Stimulated activated effector memory CD8-positive, alpha-beta T cell treated with anti-CD3 and anti-CD28 coated beads, Interleukin-12 subunit alpha, Interleukin-12 subunit beta, amount 100 ng/mL, for 72 hours (primary cell): ENCODE results near the gene CELF5.
A peak's percentile ranks its signal among the peaks of the same experiment; 100 is the strongest.

Experiments used
- ATAC-seq: fragments of 150-1000 bp; cut with Tn5 transposase; 2 replicates; pipeline ENCODE4 v1.10.0; 2021
- DNase-seq, 2 donors: peaks; one replicate each; pipeline ENCODE4 v3.0.0; 2021 to 2022; ENCODE audit warnings: low spot score in 2 of 2
- H3K27ac Mint-ChIP-seq: one replicate; pipeline ENCODE4 v1.8.0; 2022; ENCODE audit warnings: mild to moderate bottlenecking, mixed read lengths
- H3K36me3 Mint-ChIP-seq: one replicate; pipeline ENCODE4 v1.8.0; 2022; ENCODE audit warnings: mild to moderate bottlenecking, mixed read lengths
- H3K4me1 Mint-ChIP-seq: one replicate; pipeline ENCODE4 v1.8.0; 2022; ENCODE audit warnings: mixed read lengths
- H3K4me3 Mint-ChIP-seq: one replicate; pipeline ENCODE4 v1.8.0; 2022; ENCODE audit warnings: mild to moderate bottlenecking, mixed read lengths
- H3K9me3 Mint-ChIP-seq: one replicate; pipeline ENCODE4 v1.8.0; 2022; ENCODE audit warnings: mixed read lengths

CELF5 gene

GRCh38 chr19:3266792-3267514 lies 42.5 kb downstream of the CELF5 start:
- no peak overlapping the region for H3K27ac Mint-ChIP-seq
- H3K36me3 Mint-ChIP-seq, result peaks cover 6% of the 10 kb centered on the region
- no peak for ATAC-seq
- no peaks in the 10 kb centered on the region for H3K9me3 Mint-ChIP-seq
- H3K4me1 Mint-ChIP-seq, result no peaks in the 10 kb centered on the region
- no peak overlapping the region for H3K4me3 Mint-ChIP-seq
- no peak for DNase-seq

GRCh38 chr19:3268326-3268725 lies 43.9 kb downstream of the CELF5 start:
- H3K27ac Mint-ChIP-seq, result no peak overlapping the region
- H3K9me3 Mint-ChIP-seq, result no peaks in the 10 kb centered on the region
- no peak for DNase-seq
- ATAC-seq, result no peak
- no peak overlapping the region for H3K4me3 Mint-ChIP-seq
- H3K36me3 Mint-ChIP-seq, result peaks cover 6% of the 10 kb centered on the region
- H3K4me1 Mint-ChIP-seq, result no peaks in the 10 kb centered on the region

GRCh38 chr19:3268763-3269162 lies 44.3 kb downstream of the CELF5 start:
- DNase-seq (no peak), ATAC-seq (no peak)
- Mint-ChIP-seq H3K9me3 (no peaks in the 10 kb centered on the region), H3K4me3 (no peak overlapping the region), H3K4me1 (no peaks in the 10 kb centered on the region), H3K36me3 (peaks cover 6% of the 10 kb centered on the region), H3K27ac (no peak overlapping the region)

GRCh38 chr19:3269916-3270671 lies 45.6 kb downstream of the CELF5 start:
- DNase-seq (no peak), ATAC-seq (no peak)
- H3K27ac Mint-ChIP-seq, result no peak overlapping the region
- no peaks in the 10 kb centered on the region for H3K9me3 Mint-ChIP-seq
- peaks cover 6% of the 10 kb centered on the region for H3K36me3 Mint-ChIP-seq
- H3K4me3 Mint-ChIP-seq, result no peak overlapping the region
- peaks cover 10% of the 10 kb centered on the region for H3K4me1 Mint-ChIP-seq

- no peak overlapping the region for H3K27ac Mint-ChIP-seq
- peaks cover 6% of the 10 kb centered on the region for H3K36me3 Mint-ChIP-seq
- no peaks in the 10 kb centered on the region for H3K9me3 Mint-ChIP-seq
- H3K4me3 Mint-ChIP-seq, result no peak overlapping the region
- DNase-seq (no peak), ATAC-seq (no peak)
- H3K4me1 Mint-ChIP-seq, result peaks cover 16% of the 10 kb centered on the region
These were observed 46.4 kb downstream of the CELF5 start for GRCh38 chr19:3270902-3271301.

- Mint-ChIP-seq H3K9me3 (no peaks in the 10 kb centered on the region), H3K27ac (no peak overlapping the region), H3K4me1 (peaks cover 16% of the 10 kb centered on the region), H3K4me3 (no peak overlapping the region), H3K36me3 (peaks cover 6% of the 10 kb centered on the region)
- DNase-seq (no peak), ATAC-seq (no peak)
These were observed 48.0 kb downstream of the CELF5 start for GRCh38 chr19:3272401-3272931.

- no peak overlapping the region for H3K4me3 Mint-ChIP-seq
- peaks cover 16% of the 10 kb centered on the region for H3K4me1 Mint-ChIP-seq
These were observed 48.5 kb downstream of the CELF5 start for GRCh38 chr19:3272952-3273351.

GRCh38 chr19:3274245-3274941 lies 49.9 kb downstream of the CELF5 start:
- no peak for DNase-seq
- H3K27ac Mint-ChIP-seq, result no peak overlapping the region
- peaks cover 16% of the 10 kb centered on the region for H3K4me1 Mint-ChIP-seq
- no peaks in the 10 kb centered on the region for H3K9me3 Mint-ChIP-seq
- H3K36me3 Mint-ChIP-seq, result peaks cover 6% of the 10 kb centered on the region
- ATAC-seq, result no peak
- peak overlapping the region; percentile 91 for H3K4me3 Mint-ChIP-seq

More at GRCh38 chr19:3272952-3273351, 48.5 kb downstream of the CELF5 start:
- Mint-ChIP-seq H3K9me3 (no peaks in the 10 kb centered on the region), H3K36me3 (peaks cover 6% of the 10 kb centered on the region), H3K27ac (no peak overlapping the region)
- no peak for ATAC-seq
- DNase-seq, result no peak

- peak overlapping the region; percentile 77 for H3K27ac Mint-ChIP-seq
- peaks cover 6% of the 10 kb centered on the region for H3K36me3 Mint-ChIP-seq
- peak overlapping the region; percentile 91 for H3K4me3 Mint-ChIP-seq
- no peaks in the 10 kb centered on the region for H3K9me3 Mint-ChIP-seq
- peak; percentile 67 for ATAC-seq
- DNase-seq, result peak in 1 of 2 donors; percentile 14
- peaks cover 16% of the 10 kb centered on the region for H3K4me1 Mint-ChIP-seq
These were observed 50.6 kb downstream of the CELF5 start for GRCh38 chr19:3274942-3275582.

- peak overlapping the region; percentile 77 for H3K27ac Mint-ChIP-seq
- peak overlapping the region; percentile 91 for H3K4me3 Mint-ChIP-seq
- no peaks in the 10 kb centered on the region for H3K9me3 Mint-ChIP-seq
- DNase-seq, result peak; percentile 79 to 93
- peak; percentile 91 for ATAC-seq
- H3K4me1 Mint-ChIP-seq, result peaks cover 16% of the 10 kb centered on the region
- H3K36me3 Mint-ChIP-seq, result peaks cover 6% of the 10 kb centered on the region
These were observed 51.3 kb downstream of the CELF5 start for GRCh38 chr19:3275583-3276340.

GRCh38 chr19:3276341-3276799 lies 51.9 kb downstream of the CELF5 start:
- DNase-seq (peak in 1 of 2 donors; percentile 9), ATAC-seq (peak; percentile 36)
- Mint-ChIP-seq H3K4me1 (peaks cover 16% of the 10 kb centered on the region), H3K9me3 (no peaks in the 10 kb centered on the region), H3K4me3 (peak overlapping the region; percentile 91), H3K27ac (no peak overlapping the region), H3K36me3 (peaks cover 3% of the 10 kb centered on the region)

- ATAC-seq (no peak), DNase-seq (no peak)
- Mint-ChIP-seq H3K4me1 (peaks cover 16% of the 10 kb centered on the region), H3K9me3 (no peaks in the 10 kb centered on the region), H3K4me3 (no peak overlapping the region), H3K36me3 (no peaks in the 10 kb centered on the region), H3K27ac (no peak overlapping the region)
These were observed 53.2 kb downstream of the CELF5 start for GRCh38 chr19:3277649-3278048.

- H3K9me3 Mint-ChIP-seq, result no peaks in the 10 kb centered on the region
- no peak overlapping the region for H3K27ac Mint-ChIP-seq
- H3K4me1 Mint-ChIP-seq, result peaks cover 16% of the 10 kb centered on the region
- DNase-seq, result no peak
- no peak for ATAC-seq
- H3K36me3 Mint-ChIP-seq, result no peaks in the 10 kb centered on the region
- H3K4me3 Mint-ChIP-seq, result no peak overlapping the region
These were observed 53.8 kb downstream of the CELF5 start for GRCh38 chr19:3278294-3278693.

- H3K36me3 Mint-ChIP-seq, result no peaks in the 10 kb centered on the region
- H3K27ac Mint-ChIP-seq, result peak overlapping the region; percentile 0
- no peak for DNase-seq
- H3K4me3 Mint-ChIP-seq, result no peak overlapping the region
- ATAC-seq, result no peak
- H3K9me3 Mint-ChIP-seq, result no peaks in the 10 kb centered on the region
- H3K4me1 Mint-ChIP-seq, result peaks cover 16% of the 10 kb centered on the region
These were observed 54.3 kb downstream of the CELF5 start for GRCh38 chr19:3278749-3279148.
